Peyer's patch (tissue), 4 donors: ENCODE results near the gene PLCL2. TPM values are rescaled to one million over a fixed set of nuclear protein-coding genes. Genes with fewer than 3 reads are reported as not detected.

ENCODE experiments used
- DNase-seq, 3 donors: peaks; one replicate each; pipeline ENCODE4 v3.0.0-alpha.2; 2017 to 2019
- H3K27ac ChIP-seq, 4 donors: fragments of 200-600 bp; sonication (generic); one replicate each; pipeline ENCODE4 v1.5.1; 2016 to 2019
- H3K27me3 ChIP-seq, 2 donors: fragments of 200-600 bp; sonication (generic); one replicate each; pipeline ENCODE4 v1.5.1; 2019
- H3K36me3 ChIP-seq, 3 donors: fragments of 200-600 bp; sonication (generic); one replicate each; pipeline ENCODE4 v1.5.1; 2016 to 2019
- H3K4me1 ChIP-seq, 4 donors: fragments of 200-600 bp; sonication (generic); one replicate each; pipeline ENCODE4 v1.5.1; 2016 to 2019
- H3K4me3 ChIP-seq, 4 donors: fragments of 200-600 bp; sonication (generic); 1 replicate in 3 of 4; 2 replicates in 1 of 4; pipeline ENCODE4 v1.5.1; 2016 to 2019; ENCODE audit warnings: mild to moderate bottlenecking in 1 of 4
- H3K9me3 ChIP-seq, 4 donors: fragments of 200-600 bp; sonication (generic); one replicate each; pipeline ENCODE4 v1.5.1; 2016 to 2019; ENCODE audit warnings: mild to moderate bottlenecking in 1 of 4
- CTCF ChIP-seq, 6 experiments: fragments of 450-650 bp in 4 of 6; fragments of 200-600 bp in 2 of 6; sonication (generic) in 1 of 6; IDR thresholded peaks; one replicate each; pipeline ENCODE4 v1.5.1; 2017 to 2019; ENCODE audit warnings: antibody characterized with exemption in 6 of 6, mild to moderate bottlenecking in 3 of 6, moderate library complexity in 1 of 6
- POLR2A ChIP-seq, 2 donors: fragments of 450-650 bp; IDR thresholded peaks; one replicate each; pipeline ENCODE4 v1.5.1; 2017; ENCODE audit warnings: antibody characterized with exemption in 2 of 2, mild to moderate bottlenecking in 2 of 2, moderate library complexity in 2 of 2
- total RNA-seq, 4 donors: library from RNA; depleted of rRNA; stranded (reverse); fragments of >200 nt; gene quantifications; one replicate each; pipeline ENCODE4 v1.1.0, GENCODE V29; 2016

PLCL2 gene
- total RNA-seq, 4 donors from 2014 or later = 21.8 to 39.6 (median 25.4) TPM

GRCh38 chr3:16994854-16995525 lies 110.2 kb downstream of the PLCL2 start:
- Histone ChIP-seq H3K9me3 (no peaks in the 10 kb centered on the region), H3K4me3 (no peak overlapping the region), H3K4me1 (no peaks in the 10 kb centered on the region), H3K36me3 (no peaks in the 10 kb centered on the region), H3K27me3 (no peaks in the 10 kb centered on the region), H3K27ac (no peak overlapping the region)
- no peak for DNase-seq
- no peak for TF ChIP-seq POLR2A (IDR thresholded peaks at IDR 0.05)
- no peak for TF ChIP-seq CTCF (IDR thresholded peaks at IDR 0.05)

GRCh38 chr3:16995601-16996000 lies 110.8 kb downstream of the PLCL2 start:
- no peaks in the 10 kb centered on the region for H3K27me3 ChIP-seq
- no peak for TF ChIP-seq CTCF (IDR thresholded peaks at IDR 0.05)
- TF ChIP-seq POLR2A (IDR thresholded peaks at IDR 0.05) = no peak
- peak overlapping the region in 1 of 4 donors; percentile 32 for H3K27ac ChIP-seq
- H3K4me1 ChIP-seq = no peaks in the 10 kb centered on the region
- DNase-seq = no peak
- H3K4me3 ChIP-seq = no peak overlapping the region
- H3K9me3 ChIP-seq = no peaks in the 10 kb centered on the region
- no peaks in the 10 kb centered on the region for H3K36me3 ChIP-seq

GRCh38 chr3:16998236-16998923 lies 113.6 kb downstream of the PLCL2 start:
- Histone ChIP-seq H3K9me3 (no peaks in the 10 kb centered on the region), H3K4me1 (no peaks in the 10 kb centered on the region), H3K27ac (no peak overlapping the region), H3K27me3 (no peaks in the 10 kb centered on the region), H3K36me3 (no peaks in the 10 kb centered on the region), H3K4me3 (no peak overlapping the region)
- no peak for TF ChIP-seq POLR2A (IDR thresholded peaks at IDR 0.05)
- TF ChIP-seq CTCF (IDR thresholded peaks at IDR 0.05) = no peak
- no peak for DNase-seq

- Histone ChIP-seq H3K36me3 (no peaks in the 10 kb centered on the region), H3K27ac (no peak overlapping the region), H3K9me3 (no peaks in the 10 kb centered on the region), H3K4me3 (no peak overlapping the region), H3K4me1 (no peaks in the 10 kb centered on the region), H3K27me3 (no peaks in the 10 kb centered on the region)
- TF ChIP-seq POLR2A (IDR thresholded peaks at IDR 0.05) = no peak
- no peak for TF ChIP-seq CTCF (IDR thresholded peaks at IDR 0.05)
- DNase-seq = no peak
Observed at GRCh38 chr3:16999161-16999560, 114.4 kb downstream of the PLCL2 start.

- no peaks in the 10 kb centered on the region for H3K4me1 ChIP-seq
- H3K9me3 ChIP-seq = no peaks in the 10 kb centered on the region
Observed at GRCh38 chr3:16999871-17000270, 115.1 kb downstream of the PLCL2 start.

More at GRCh38 chr3:16999871-17000270, 115.1 kb downstream of the PLCL2 start:
- TF ChIP-seq POLR2A (IDR thresholded peaks at IDR 0.05) (no peak), CTCF (IDR thresholded peaks at IDR 0.05) (no peak)
- no peak for DNase-seq
- H3K36me3 ChIP-seq = no peaks in the 10 kb centered on the region
- no peak overlapping the region for H3K4me3 ChIP-seq
- no peaks in the 10 kb centered on the region for H3K27me3 ChIP-seq
- no peak overlapping the region for H3K27ac ChIP-seq
